Muscle layer of colon (tissue), 2 donors: ENCODE measurements around the gene HOXC13.

Source experiments
- H3K27ac ChIP-seq: one replicate; pipeline ENCODE4 v1.7.0; 2013; ENCODE audit warnings: low read depth, mild to moderate bottlenecking, low read length, moderate library complexity
- H3K27me3 ChIP-seq, 2 donors: one replicate each; pipeline ENCODE4 v1.7.0; 2013; ENCODE audit warnings: low read length in 2 of 2, mild to moderate bottlenecking in 2 of 2; ENCODE audit not compliant: insufficient read depth in 2 of 2, control insufficient read depth in 1 of 2
- H3K36me3 ChIP-seq: one replicate; pipeline ENCODE4 v1.7.0; 2013; ENCODE audit warnings: mild to moderate bottlenecking, low read length; ENCODE audit not compliant: insufficient read depth
- H3K4me1 ChIP-seq: one replicate; pipeline ENCODE4 v1.7.0; 2013; ENCODE audit warnings: mild to moderate bottlenecking, low read length; ENCODE audit not compliant: insufficient read depth
- H3K4me3 ChIP-seq, 2 donors: one replicate each; pipeline ENCODE4 v1.7.0; 2013; ENCODE audit warnings: low read length in 2 of 2, low read depth in 1 of 2, mild to moderate bottlenecking in 1 of 2, moderate library complexity in 1 of 2
- H3K9ac ChIP-seq: one replicate; pipeline ENCODE4 v1.7.0; 2013; ENCODE audit warnings: low read length
- H3K9me3 ChIP-seq: one replicate; pipeline ENCODE4 v1.7.0; 2013; ENCODE audit warnings: mild to moderate bottlenecking, low read length
- donor health status: abdominal sarcoma.
- donor health status: Adenocarcinoma of cecum.

The HOXC13 gene

GRCh38 chr12:53929527-53929926 is 9.1 kb upstream of the HOXC13 start:
- no peak overlapping the region for H3K9ac ChIP-seq
- peaks cover 86 to 88% of the 10 kb centered on the region in 2 donors for H3K27me3 ChIP-seq
- no peak overlapping the region for H3K4me3 ChIP-seq
- no peaks in the 10 kb centered on the region for H3K4me1 ChIP-seq
- no peak overlapping the region for H3K27ac ChIP-seq
- no peaks in the 10 kb centered on the region for H3K9me3 ChIP-seq
- H3K36me3 ChIP-seq: no peaks in the 10 kb centered on the region

GRCh38 chr12:53930591-53931255 is 7.9 kb upstream of the HOXC13 start:
- H3K27me3 ChIP-seq: peaks cover 88 to 98% of the 10 kb centered on the region in 2 donors
- H3K9ac ChIP-seq: no peak overlapping the region
- peaks cover 5% of the 10 kb centered on the region for H3K4me1 ChIP-seq
- H3K36me3 ChIP-seq: no peaks in the 10 kb centered on the region
- H3K4me3 ChIP-seq: no peak overlapping the region
- H3K27ac ChIP-seq: no peak overlapping the region
- no peaks in the 10 kb centered on the region for H3K9me3 ChIP-seq

- no peaks in the 10 kb centered on the region for H3K9me3 ChIP-seq
- H3K9ac ChIP-seq: no peak overlapping the region
- H3K27ac ChIP-seq: no peak overlapping the region
- no peak overlapping the region for H3K4me3 ChIP-seq
- H3K36me3 ChIP-seq: no peaks in the 10 kb centered on the region
- H3K4me1 ChIP-seq: peaks cover 6% of the 10 kb centered on the region
- peaks cover 88 to 98% of the 10 kb centered on the region in 2 donors for H3K27me3 ChIP-seq
Measured at GRCh38 chr12:53931844-53932581, 6.6 kb upstream of the HOXC13 start.

- H3K9me3 ChIP-seq: no peaks in the 10 kb centered on the region
- peaks cover 6% of the 10 kb centered on the region for H3K4me1 ChIP-seq
- no peak overlapping the region for H3K27ac ChIP-seq
- H3K27me3 ChIP-seq: peaks cover 90 to 98% of the 10 kb centered on the region in 2 donors
- no peaks in the 10 kb centered on the region for H3K36me3 ChIP-seq
- H3K9ac ChIP-seq: no peak overlapping the region
- H3K4me3 ChIP-seq: no peak overlapping the region
Measured at GRCh38 chr12:53932915-53933314, 5.7 kb upstream of the HOXC13 start.

GRCh38 chr12:53935383-53936341 is 3.0 kb upstream of the HOXC13 start:
- Histone ChIP-seq H3K36me3 (no peaks in the 10 kb centered on the region), H3K4me1 (peaks cover 10% of the 10 kb centered on the region), H3K27ac (no peak overlapping the region), H3K27me3 (peaks cover 89 to 98% of the 10 kb centered on the region in 2 donors), H3K9ac (no peak overlapping the region), H3K4me3 (no peak overlapping the region), H3K9me3 (no peaks in the 10 kb centered on the region)

GRCh38 chr12:53937099-53937498 is 1.5 kb upstream of the HOXC13 start:
- H3K27me3 ChIP-seq: peaks cover 91 to 98% of the 10 kb centered on the region in 2 donors
- H3K9ac ChIP-seq: no peak overlapping the region

GRCh38 chr12:53937596-53938325 is 870 bp upstream of the HOXC13 start:
- H3K36me3 ChIP-seq: no peaks in the 10 kb centered on the region
- no peak overlapping the region for H3K27ac ChIP-seq
- no peak overlapping the region for H3K9ac ChIP-seq
- peaks cover 89 to 98% of the 10 kb centered on the region in 2 donors for H3K27me3 ChIP-seq
- no peaks in the 10 kb centered on the region for H3K9me3 ChIP-seq
- H3K4me3 ChIP-seq: no peak overlapping the region
- peaks cover 10% of the 10 kb centered on the region for H3K4me1 ChIP-seq

More at GRCh38 chr12:53937099-53937498, 1.5 kb upstream of the HOXC13 start:
- Histone ChIP-seq H3K4me1 (peaks cover 10% of the 10 kb centered on the region), H3K36me3 (no peaks in the 10 kb centered on the region), H3K9me3 (no peaks in the 10 kb centered on the region), H3K4me3 (no peak overlapping the region), H3K27ac (no peak overlapping the region)

- Histone ChIP-seq H3K27ac (no peak overlapping the region), H3K9ac (no peak overlapping the region), H3K27me3 (peaks cover 94 to 98% of the 10 kb centered on the region in 2 donors), H3K4me3 (no peak overlapping the region), H3K4me1 (peaks cover 10% of the 10 kb centered on the region), H3K9me3 (no peaks in the 10 kb centered on the region), H3K36me3 (no peaks in the 10 kb centered on the region)
Measured at GRCh38 chr12:53939141-53940108, 794 bp downstream of the HOXC13 start.

- H3K36me3 ChIP-seq: no peaks in the 10 kb centered on the region
- H3K9me3 ChIP-seq: no peaks in the 10 kb centered on the region
- H3K27me3 ChIP-seq: peaks cover 94 to 98% of the 10 kb centered on the region in 2 donors
- no peak overlapping the region for H3K27ac ChIP-seq
- no peak overlapping the region for H3K4me3 ChIP-seq
- no peak overlapping the region for H3K9ac ChIP-seq
- peaks cover 7% of the 10 kb centered on the region for H3K4me1 ChIP-seq
Measured at GRCh38 chr12:53940443-53941014, 1.9 kb downstream of the HOXC13 start.

GRCh38 chr12:53941187-53941586 is 2.6 kb downstream of the HOXC13 start:
- H3K27ac ChIP-seq: no peak overlapping the region
- no peak overlapping the region for H3K4me3 ChIP-seq
- no peaks in the 10 kb centered on the region for H3K36me3 ChIP-seq
- no peaks in the 10 kb centered on the region for H3K9me3 ChIP-seq
- peaks cover 4% of the 10 kb centered on the region for H3K4me1 ChIP-seq
- H3K9ac ChIP-seq: no peak overlapping the region
- peaks cover 95 to 98% of the 10 kb centered on the region in 2 donors for H3K27me3 ChIP-seq
